Dermis blood vessel endothelial cell (primary cell): ENCODE results near the gene TMEM131. TPM values are rescaled to one million over a fixed set of nuclear protein-coding genes. Genes with fewer than 3 reads are reported as not detected.
"Not testable (repeated sequence)": the region's sequence is repeated elsewhere in the genome, so short reads cannot be mapped to it uniquely, and the experiment has no call there.

Source experiments
- DNase-seq: peaks from one replicate; pipeline ENCODE4 v3.0.0; 2010
- total RNA-seq: library from RNA; depleted of rRNA; stranded (reverse); fragments of >200 nt; gene quantifications from 2 replicates; pipeline ENCODE4 v1.2.3, GENCODE V29; 2014

Gene TMEM131
- total RNA-seq, 1 donor from 2014 or later, result 22.3 TPM

GRCh38 chr2:97853057-97853456 lies 142.7 kb downstream of the TMEM131 start:
- peak; percentile 30 for DNase-seq

GRCh38 chr2:97851172-97851571 lies 144.6 kb downstream of the TMEM131 start:
- DNase-seq, result no peak

- no peak for DNase-seq
These were observed 145.7 kb downstream of the TMEM131 start for GRCh38 chr2:97849881-97850528.

GRCh38 chr2:97848306-97848705 lies 147.4 kb downstream of the TMEM131 start:
- DNase-seq, result no peak

GRCh38 chr2:97846716-97847115 lies 149.0 kb downstream of the TMEM131 start:
- DNase-seq, result not testable (repeated sequence)

- DNase-seq, result no peak
These were observed 149.9 kb downstream of the TMEM131 start for GRCh38 chr2:97845818-97846217.

- no peak for DNase-seq
These were observed 150.6 kb downstream of the TMEM131 start for GRCh38 chr2:97845133-97845532.

- DNase-seq, result peak; percentile 23
These were observed 151.4 kb downstream of the TMEM131 start for GRCh38 chr2:97844311-97844859.

GRCh38 chr2:97840198-97840597 lies 155.6 kb downstream of the TMEM131 start:
- DNase-seq, result no peak

- peak; percentile 14 for DNase-seq
These were observed 161.1 kb downstream of the TMEM131 start for GRCh38 chr2:97834610-97835009.

- DNase-seq, result no peak
These were observed 164.6 kb downstream of the TMEM131 start for GRCh38 chr2:97831121-97831520.

GRCh38 chr2:97829255-97829654 lies 166.5 kb downstream of the TMEM131 start:
- not testable (repeated sequence) for DNase-seq

- not testable (repeated sequence) for DNase-seq
These were observed 168.7 kb downstream of the TMEM131 start for GRCh38 chr2:97827013-97827412.

- not testable (repeated sequence) for DNase-seq
These were observed 169.4 kb downstream of the TMEM131 start for GRCh38 chr2:97826266-97826847.

GRCh38 chr2:97824011-97824410 lies 171.7 kb downstream of the TMEM131 start:
- not testable (repeated sequence) for DNase-seq

GRCh38 chr2:97821862-97822261 lies 173.9 kb downstream of the TMEM131 start:
- not testable (repeated sequence) for DNase-seq

- no peak for DNase-seq
These were observed 176.0 kb downstream of the TMEM131 start for GRCh38 chr2:97819754-97820153.

GRCh38 chr2:97816411-97816810 lies 179.3 kb downstream of the TMEM131 start:
- DNase-seq, result no peak

GRCh38 chr2:97812931-97813330 lies 182.8 kb downstream of the TMEM131 start:
- no peak for DNase-seq

- DNase-seq, result no peak
These were observed 186.9 kb downstream of the TMEM131 start for GRCh38 chr2:97808816-97809215.

- peak; percentile 84 for DNase-seq
These were observed 188.8 kb downstream of the TMEM131 start for GRCh38 chr2:97806738-97807618.

GRCh38 chr2:97805776-97806175 lies 190.0 kb downstream of the TMEM131 start:
- DNase-seq, result no peak

GRCh38 chr2:97801028-97801427 lies 194.7 kb downstream of the TMEM131 start:
- no peak for DNase-seq
